ENCODE data around the gene TRAPPC6A.

TRAPPC6A gene

GRCh38 chr19:45189971-45190370, 11.9 kb upstream of the TRAPPC6A start:
- TF ChIP-seq Cebpa-rat (IDR thresholded peaks at IDR 0.05) = no peak
- Histone ChIP-seq H3K9ac (no peak overlapping the region), H3K9me3 (replicated peaks in 1 of 11) (peaks cover 0 to 12% (median 0%) of the 10 kb centered on the region in 11 experiments; a peak in 1 of 22 replicates)

GRCh38 chr19:45187421-45188100, 9.5 kb upstream of the TRAPPC6A start:
- H3K27me3 ChIP-seq = no peaks in the 10 kb centered on the region
- H3K27ac ChIP-seq = no peak overlapping the region
- peaks cover 0 to 33% (median 5%) of the 10 kb centered on the region in 11 experiments; a peak in 9 of 22 replicates for H4K20me1 ChIP-seq
- H3K9ac ChIP-seq = no peak overlapping the region; a peak in 1 of 22 replicates
- peaks cover 0 to 12% (median 0%) of the 10 kb centered on the region in 11 experiments; a peak in 1 of 22 replicates for H3K9me3 ChIP-seq (replicated peaks in 1 of 11)
- H3K4me1 ChIP-seq = peaks cover 16 to 32% (median 20%) of the 10 kb centered on the region in 10 experiments
- H3K4me3 ChIP-seq = no peak overlapping the region
- TF ChIP-seq Cebpa-rat (IDR thresholded peaks at IDR 0.05) = no peak
- H3K36me3 ChIP-seq = peaks cover 0 to 5% (median 0%) of the 10 kb centered on the region in 11 experiments; a peak in 1 of 22 replicates
- peak overlapping the region in 1 of 11 experiments; percentile 32; a peak in 1 of 22 replicates for H3K4me2 ChIP-seq

More at GRCh38 chr19:45189971-45190370, 11.9 kb upstream of the TRAPPC6A start:
- Histone ChIP-seq H4K20me1 (peaks cover 0 to 12% (median 0%) of the 10 kb centered on the region in 11 experiments; a peak in 8 of 22 replicates), H3K27ac (no peak overlapping the region), H3K4me3 (no peak overlapping the region), H3K4me2 (no peak overlapping the region), H3K36me3 (no peaks in the 10 kb centered on the region; a peak in 1 of 22 replicates), H3K27me3 (no peaks in the 10 kb centered on the region), H3K4me1 (peaks cover 1 to 8% (median 6%) of the 10 kb centered on the region in 10 experiments; a peak in 18 of 20 replicates)

- no peak for TF ChIP-seq Cebpa-rat (IDR thresholded peaks at IDR 0.05)
- Histone ChIP-seq H3K4me2 (peak overlapping the region in 1 of 11 experiments; percentile 32; a peak in 1 of 22 replicates), H3K36me3 (peaks cover 0 to 13% (median 5%) of the 10 kb centered on the region in 11 experiments; a peak in 12 of 22 replicates), H3K27ac (no peak overlapping the region), H3K27me3 (no peaks in the 10 kb centered on the region), H4K20me1 (peaks cover 0 to 39% (median 10%) of the 10 kb centered on the region in 11 experiments; a peak in 13 of 22 replicates), H3K9me3 (replicated peaks in 1 of 11) (peaks cover 0 to 12% (median 0%) of the 10 kb centered on the region in 11 experiments; a peak in 1 of 22 replicates), H3K4me3 (no peak overlapping the region), H3K4me1 (peaks cover 16 to 34% (median 23%) of the 10 kb centered on the region in 10 experiments), H3K9ac (no peak overlapping the region; a peak in 1 of 22 replicates)
Measured at GRCh38 chr19:45186509-45187334, 8.7 kb upstream of the TRAPPC6A start.

- peaks cover 13 to 62% (median 36%) of the 10 kb centered on the region in 11 experiments; a peak in 18 of 22 replicates for H4K20me1 ChIP-seq
Measured at GRCh38 chr19:45184115-45184514, 6.1 kb upstream of the TRAPPC6A start.

GRCh38 chr19:45182758-45183157, 4.7 kb upstream of the TRAPPC6A start:
- peaks cover 5 to 27% (median 10%) of the 10 kb centered on the region in 11 experiments; a peak in 16 of 22 replicates for H3K36me3 ChIP-seq
- no peak overlapping the region for H3K9ac ChIP-seq
- no peaks in the 10 kb centered on the region for H3K27me3 ChIP-seq
- H3K4me2 ChIP-seq = peak overlapping the region in 3 of 11 experiments; percentile 6 to 34 (median 7); a peak in 1 of 22 replicates
- no peaks in the 10 kb centered on the region for H3K9me3 ChIP-seq (replicated peaks in 1 of 11)
- peaks cover 39 to 55% (median 47%) of the 10 kb centered on the region in 10 experiments for H3K4me1 ChIP-seq
- H4K20me1 ChIP-seq = peaks cover 13 to 62% (median 36%) of the 10 kb centered on the region in 11 experiments; a peak in 18 of 22 replicates
- no peak for TF ChIP-seq Cebpa-rat (IDR thresholded peaks at IDR 0.05)
- no peak overlapping the region for H3K4me3 ChIP-seq
- no peak overlapping the region for H3K27ac ChIP-seq

More at GRCh38 chr19:45184115-45184514, 6.1 kb upstream of the TRAPPC6A start:
- no peak overlapping the region for H3K27ac ChIP-seq
- H3K9ac ChIP-seq = no peak overlapping the region
- H3K27me3 ChIP-seq = no peaks in the 10 kb centered on the region
- peak overlapping the region; percentile 19 to 69 (median 52); a peak in 21 of 22 replicates for H3K4me2 ChIP-seq
- H3K4me3 ChIP-seq = no peak overlapping the region
- peaks cover 39 to 55% (median 47%) of the 10 kb centered on the region in 10 experiments for H3K4me1 ChIP-seq
- peaks cover 5 to 27% (median 10%) of the 10 kb centered on the region in 11 experiments; a peak in 16 of 22 replicates for H3K36me3 ChIP-seq
- no peaks in the 10 kb centered on the region for H3K9me3 ChIP-seq (replicated peaks in 1 of 11)
- no peak for TF ChIP-seq Cebpa-rat (IDR thresholded peaks at IDR 0.05)

- peaks cover 50 to 71% (median 61%) of the 10 kb centered on the region in 10 experiments for H3K4me1 ChIP-seq
- H3K9ac ChIP-seq = peak overlapping the region in 10 of 11 experiments; percentile 43 to 92 (median 88); a peak in 20 of 22 replicates
- H3K4me3 ChIP-seq = peak overlapping the region in 8 of 10 experiments; percentile 1 to 98 (median 91); a peak in 8 of 20 replicates
- H3K9me3 ChIP-seq (replicated peaks in 1 of 11) = no peaks in the 10 kb centered on the region
- H4K20me1 ChIP-seq = peaks cover 13 to 60% (median 36%) of the 10 kb centered on the region in 11 experiments; a peak in 18 of 22 replicates
- H3K27ac ChIP-seq = peak overlapping the region in 1 of 11 experiments; percentile 84; a peak in 2 of 22 replicates
- H3K27me3 ChIP-seq = no peaks in the 10 kb centered on the region
- H3K4me2 ChIP-seq = peak overlapping the region; percentile 96 to 100 (median 98)
- TF ChIP-seq Cebpa-rat (IDR thresholded peaks at IDR 0.05) = no peak
- H3K36me3 ChIP-seq = peaks cover 5 to 27% (median 10%) of the 10 kb centered on the region in 11 experiments; a peak in 16 of 22 replicates
Measured at GRCh38 chr19:45180936-45181335, 2.9 kb upstream of the TRAPPC6A start.

GRCh38 chr19:45179892-45180370, 1.9 kb upstream of the TRAPPC6A start:
- Histone ChIP-seq H3K4me3 (peak overlapping the region; percentile 83 to 98 (median 90)), H4K20me1 (peaks cover 13 to 50% (median 34%) of the 10 kb centered on the region in 11 experiments; a peak in 18 of 22 replicates), H3K27ac (peak overlapping the region; percentile 76 to 88 (median 84)), H3K27me3 (no peaks in the 10 kb centered on the region), H3K4me1 (peaks cover 47 to 70% (median 58%) of the 10 kb centered on the region in 10 experiments), H3K9me3 (replicated peaks in 1 of 11) (no peaks in the 10 kb centered on the region), H3K36me3 (peaks cover 5 to 27% (median 10%) of the 10 kb centered on the region in 11 experiments; a peak in 16 of 22 replicates), H3K4me2 (peak overlapping the region; percentile 96 to 100 (median 98)), H3K9ac (peak overlapping the region; percentile 83 to 92 (median 88))
- TF ChIP-seq Cebpa-rat (IDR thresholded peaks at IDR 0.05) = no peak
